Smooth muscle cell (in vitro differentiated cells): ENCODE measurements around the gene STH. TPM values are rescaled to one million over a fixed set of nuclear protein-coding genes. Genes with fewer than 3 reads are reported as not detected.
A peak's percentile ranks its signal among the peaks of the same experiment; 100 is the strongest.

ENCODE experiments used
- DNase-seq: peaks from one replicate; lab custom pipeline; 2025; ENCODE audit not compliant: unreplicated experiment; lab: John Stamatoyannopoulos, UW
- H2AFZ ChIP-seq: fragments of 200-600 bp; sonication (generic); 2 replicates; pipeline ENCODE4 v1.6.0; 2016; ENCODE audit warnings: antibody characterized with exemption, low read depth, mild to moderate bottlenecking
- H3F3A ChIP-seq: fragments of 200-600 bp; sonication (generic); 2 replicates; pipeline ENCODE4 v1.6.0; 2017; ENCODE audit warnings: antibody characterized with exemption, low read depth
- H3K27ac ChIP-seq: fragments of 200-600 bp; sonication (generic); 2 replicates; pipeline ENCODE4 v1.5.1; 2016; ENCODE audit warnings: low read depth, mild to moderate bottlenecking
- H3K27me3 ChIP-seq: fragments of 200-600 bp; sonication (generic); 2 replicates; pipeline ENCODE4 v1.6.1; 2016; ENCODE audit warnings: low read depth, mild to moderate bottlenecking
- H3K36me3 ChIP-seq: fragments of 200-600 bp; sonication (generic); 2 replicates; pipeline ENCODE4 v1.5.1; 2016; ENCODE audit warnings: low read depth
- H3K4me1 ChIP-seq: fragments of 200-600 bp; sonication (generic); 2 replicates; pipeline ENCODE4 v1.5.1; 2016; ENCODE audit warnings: low read depth
- H3K4me2 ChIP-seq: fragments of 200-600 bp; sonication (generic); 2 replicates; pipeline ENCODE4 v1.6.0; 2016; ENCODE audit warnings: mild to moderate bottlenecking
- H3K4me3 ChIP-seq: fragments of 200-600 bp; sonication (generic); 2 replicates; pipeline ENCODE4 v1.5.1; 2016; ENCODE audit warnings: mild to moderate bottlenecking
- H3K79me2 ChIP-seq: fragments of 200-600 bp; sonication (generic); 2 replicates; pipeline ENCODE4 v1.6.0; 2016; ENCODE audit warnings: low read depth, mild to moderate bottlenecking
- H3K9ac ChIP-seq: fragments of 200-600 bp; sonication (generic); 2 replicates; pipeline ENCODE4 v1.6.0; 2016; ENCODE audit warnings: low read depth
- H3K9me3 ChIP-seq: fragments of 200-600 bp; sonication (generic); replicated peaks from 2 replicates; pipeline ENCODE4 v1.5.1; 2016; ENCODE audit warnings: low read depth
- H4K20me1 ChIP-seq: fragments of 200-600 bp; sonication (generic); 2 replicates; pipeline ENCODE4 v1.6.0; 2016; ENCODE audit warnings: low read depth
- CTCF ChIP-seq: fragments of 200-600 bp; sonication (generic); IDR thresholded peaks from 2 replicates; pipeline ENCODE4 v1.5.1; 2017; ENCODE audit warnings: borderline replicate concordance, mild to moderate bottlenecking, antibody characterized with exemption; ENCODE audit not compliant: insufficient read depth, poor library complexity, severe bottlenecking
- WGBS: methylation state at CpG from one replicate; pipeline ENCODE4 v1.1.7; 2016; ENCODE audit warnings: low lambda C conversion rate; 5-methylcytosine and 5-hydroxymethylcytosine counted together
- polyA plus RNA-seq: library from polyadenylated mRNA; unstranded; fragments of >200 nt; fragmentation: Nextera tagmentation; extraction: Ambion mirVana; gene quantifications from 2 replicates; pipeline ENCODE4 v1.2.1, GENCODE V29; 2016
- total RNA-seq: library from RNA; depleted of rRNA; stranded (reverse); fragments of >200 nt; gene quantifications from 2 replicates; pipeline ENCODE4 v1.2.3, GENCODE V29; 2014

Gene STH
- total and polyA plus RNA-seq, 2 experiments from 2014 or later = not detected

GRCh38 chr17:46000757-46001156 lies 1.7 kb downstream of the STH start:
- WGBS = 88% methylated on average over 2 of the region's 2 CpGs
- TF ChIP-seq CTCF = no peak
- H3K79me2 ChIP-seq = no peaks in the 10 kb centered on the region

GRCh38 chr17:46001390-46002310 lies 2.6 kb downstream of the STH start:
- Histone ChIP-seq H3K4me2 (no peak overlapping the region), H3K4me3 (no peak overlapping the region), H3K4me1 (no peaks in the 10 kb centered on the region), H3F3A (no peaks in the 10 kb centered on the region), H3K27ac (no peak overlapping the region), H3K9ac (no peak overlapping the region), H2AFZ (no peak overlapping the region), H3K36me3 (no peaks in the 10 kb centered on the region), H3K9me3 (no peaks in the 10 kb centered on the region), H4K20me1 (no peaks in the 10 kb centered on the region), H3K27me3 (no peaks in the 10 kb centered on the region), H3K79me2 (no peaks in the 10 kb centered on the region)
- no peak for TF ChIP-seq CTCF
- 79% methylated on average over 13 of the region's 13 CpGs for WGBS
- DNase-seq = no peak

More at GRCh38 chr17:46000757-46001156, 1.7 kb downstream of the STH start:
- Histone ChIP-seq H3K4me2 (no peak overlapping the region), H3K9ac (no peak overlapping the region), H4K20me1 (no peaks in the 10 kb centered on the region), H3K4me3 (no peak overlapping the region), H2AFZ (no peak overlapping the region), H3K36me3 (no peaks in the 10 kb centered on the region), H3K9me3 (no peaks in the 10 kb centered on the region), H3F3A (no peaks in the 10 kb centered on the region), H3K27ac (no peak overlapping the region), H3K27me3 (no peaks in the 10 kb centered on the region), H3K4me1 (no peaks in the 10 kb centered on the region)
- DNase-seq = no peak

GRCh38 chr17:46002311-46002972 lies 3.4 kb downstream of the STH start:
- no peaks in the 10 kb centered on the region for H3K79me2 ChIP-seq
- peak; percentile 20 for DNase-seq

More at GRCh38 chr17:46002311-46002972, 3.4 kb downstream of the STH start:
- H2AFZ ChIP-seq = no peak overlapping the region
- H3K36me3 ChIP-seq = no peaks in the 10 kb centered on the region
- no peaks in the 10 kb centered on the region for H3K27me3 ChIP-seq
- H3K4me1 ChIP-seq = no peaks in the 10 kb centered on the region
- WGBS = 35% methylated on average over 7 of the region's 8 CpGs
- H3F3A ChIP-seq = no peaks in the 10 kb centered on the region
- TF ChIP-seq CTCF = peak; percentile 92
- no peak overlapping the region for H3K9ac ChIP-seq
- H3K4me2 ChIP-seq = no peak overlapping the region
- H3K27ac ChIP-seq = no peak overlapping the region
- no peaks in the 10 kb centered on the region for H4K20me1 ChIP-seq
- no peak overlapping the region for H3K4me3 ChIP-seq
- no peaks in the 10 kb centered on the region for H3K9me3 ChIP-seq
